Type B pancreatic cell (in vitro differentiated cells): ENCODE measurements around the gene ABCB6. TPM values are rescaled to one million over a fixed set of nuclear protein-coding genes. Genes with fewer than 3 reads are reported as not detected.
"Not testable (repeated sequence)": the region's sequence is repeated elsewhere in the genome, so short reads cannot be mapped to it uniquely, and the experiment has no call there.

Experiments used
- DNase-seq: peaks from one replicate; pipeline ENCODE4 v3.0.0; 2021; ENCODE audit warnings: mixed read lengths; ENCODE audit not compliant: unreplicated experiment; ENCODE audit errors: extremely low spot score
- H3K27ac Mint-ChIP-seq: 2 replicates; pipeline ENCODE4 v1.8.0; 2021; ENCODE audit warnings: mild to moderate bottlenecking, mixed read lengths
- H3K27me3 Mint-ChIP-seq: 2 replicates; pipeline ENCODE4 v1.8.0; 2021; ENCODE audit warnings: mixed read lengths
- H3K36me3 Mint-ChIP-seq: 2 replicates; pipeline ENCODE4 v1.8.0; 2021; ENCODE audit warnings: mixed read lengths
- H3K4me1 Mint-ChIP-seq: one replicate; pipeline ENCODE4 v1.8.0; 2021; ENCODE audit warnings: mixed read lengths; ENCODE audit not compliant: unreplicated experiment
- H3K4me3 Mint-ChIP-seq: 2 replicates; pipeline ENCODE4 v1.8.0; 2021; ENCODE audit warnings: mild to moderate bottlenecking, mixed read lengths
- H3K9me3 Mint-ChIP-seq: 2 replicates; pipeline ENCODE4 v1.8.0; 2021; ENCODE audit warnings: mixed read lengths
- long read RNA-seq: library from polyadenylated mRNA; unstranded; transcript quantifications from one replicate; pipeline ENCODE4 v2.0.0, GENCODE V29; 2020
- total RNA-seq: library from RNA; stranded (reverse); gene quantifications from 2 replicates; pipeline ENCODE4 v1.2.1, GENCODE V29; 2021; ENCODE audit warnings: low replicate concordance
- TF ChIP-seq, protein P1 (sequence below): fragments of 200-600 bp; sonication (generic); conservative IDR thresholded peaks from 2 replicates; pipeline ENCODE4 v1.5.0; 2021; ENCODE audit warnings: antibody characterized with exemption, mild to moderate bottlenecking

Gene ABCB6
- 40.4 and 70.7 TPM in 2 replicates for total RNA-seq
- long read RNA-seq, transcript ABCB6-202 (18 exons, 2,878 nt) = minor isoform, 6 of 112 reads
- long read RNA-seq, transcript ABCB6-201 (19 exons, 3,045 nt) = major isoform, 72 of 112 reads
- long read RNA-seq, partial matches to known transcripts = 12 of 112 reads
- long read RNA-seq, other reads (novel, unspliced or antisense) = 22 of 112 reads

DNA sequence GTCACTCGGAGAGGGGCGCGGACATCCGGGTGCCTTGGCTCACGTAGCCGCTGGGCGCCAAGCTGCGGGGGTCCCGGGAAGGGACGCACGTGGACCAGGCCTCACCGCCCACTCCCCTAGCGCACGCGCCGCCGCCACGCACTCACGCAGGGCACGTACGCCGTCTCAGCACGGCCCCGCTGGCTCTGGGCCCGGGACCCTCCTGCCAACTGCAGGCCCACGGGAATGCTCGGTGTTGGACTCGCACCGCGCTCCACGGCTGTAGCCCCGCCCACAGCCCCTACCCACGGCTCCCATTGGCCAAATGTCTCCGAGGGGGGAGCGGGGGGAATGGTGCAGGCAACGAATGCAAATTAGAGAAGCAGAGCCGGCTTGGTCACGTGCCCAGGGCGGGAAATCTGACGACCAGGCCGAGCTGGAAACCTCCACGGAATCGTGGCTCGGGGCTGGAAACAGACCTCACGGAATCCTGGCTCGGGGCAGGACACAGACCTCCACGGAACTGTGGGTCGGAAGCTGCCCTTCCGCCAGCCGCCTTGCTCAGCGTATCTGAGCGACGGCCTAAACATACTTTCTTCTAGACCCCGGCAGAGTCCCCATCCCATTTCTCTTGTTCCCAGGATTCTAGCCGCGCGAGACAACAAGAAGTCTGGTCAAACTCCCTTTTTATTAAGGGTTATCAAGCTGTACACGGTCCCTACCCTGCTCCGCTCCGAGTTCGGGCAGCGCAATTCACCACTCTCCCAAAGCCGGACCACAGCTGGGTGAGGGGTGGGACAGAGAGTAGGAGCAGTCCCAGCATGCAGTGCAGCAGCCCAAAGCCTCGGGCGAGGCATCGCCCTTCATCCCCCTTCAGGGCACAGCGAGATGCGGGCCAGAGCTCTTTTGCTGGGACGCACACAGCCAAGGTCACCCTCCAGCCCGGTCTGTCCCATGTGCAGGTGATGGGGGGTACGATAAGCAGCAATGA lies at the start of gene ABCB6:
Gene ABCB6, minus strand, starts transcription at position 227 of the 970 bp plus-strand sequence. CDS start 285 bp downstream, outside the sequence.
- peaks cover 8% of the 10 kb centered on the region for H3K36me3 Mint-ChIP-seq
- peaks cover 18% of the 10 kb centered on the region for H3K4me1 Mint-ChIP-seq
- no peaks in the 10 kb centered on the region for H3K27me3 Mint-ChIP-seq
- H3K9me3 Mint-ChIP-seq = no peaks in the 10 kb centered on the region
- peak within 1 kb of the TSS; percentile 99 for H3K27ac Mint-ChIP-seq
- TF ChIP-seq, protein P1, sequence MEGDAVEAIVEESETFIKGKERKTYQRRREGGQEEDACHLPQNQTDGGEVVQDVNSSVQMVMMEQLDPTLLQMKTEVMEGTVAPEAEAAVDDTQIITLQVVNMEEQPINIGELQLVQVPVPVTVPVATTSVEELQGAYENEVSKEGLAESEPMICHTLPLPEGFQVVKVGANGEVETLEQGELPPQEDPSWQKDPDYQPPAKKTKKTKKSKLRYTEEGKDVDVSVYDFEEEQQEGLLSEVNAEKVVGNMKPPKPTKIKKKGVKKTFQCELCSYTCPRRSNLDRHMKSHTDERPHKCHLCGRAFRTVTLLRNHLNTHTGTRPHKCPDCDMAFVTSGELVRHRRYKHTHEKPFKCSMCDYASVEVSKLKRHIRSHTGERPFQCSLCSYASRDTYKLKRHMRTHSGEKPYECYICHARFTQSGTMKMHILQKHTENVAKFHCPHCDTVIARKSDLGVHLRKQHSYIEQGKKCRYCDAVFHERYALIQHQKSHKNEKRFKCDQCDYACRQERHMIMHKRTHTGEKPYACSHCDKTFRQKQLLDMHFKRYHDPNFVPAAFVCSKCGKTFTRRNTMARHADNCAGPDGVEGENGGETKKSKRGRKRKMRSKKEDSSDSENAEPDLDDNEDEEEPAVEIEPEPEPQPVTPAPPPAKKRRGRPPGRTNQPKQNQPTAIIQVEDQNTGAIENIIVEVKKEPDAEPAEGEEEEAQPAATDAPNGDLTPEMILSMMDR = no peak
- H3K4me3 Mint-ChIP-seq = peak within 1 kb of the TSS; percentile 95
- DNase-seq = peak; percentile 94

DNA sequence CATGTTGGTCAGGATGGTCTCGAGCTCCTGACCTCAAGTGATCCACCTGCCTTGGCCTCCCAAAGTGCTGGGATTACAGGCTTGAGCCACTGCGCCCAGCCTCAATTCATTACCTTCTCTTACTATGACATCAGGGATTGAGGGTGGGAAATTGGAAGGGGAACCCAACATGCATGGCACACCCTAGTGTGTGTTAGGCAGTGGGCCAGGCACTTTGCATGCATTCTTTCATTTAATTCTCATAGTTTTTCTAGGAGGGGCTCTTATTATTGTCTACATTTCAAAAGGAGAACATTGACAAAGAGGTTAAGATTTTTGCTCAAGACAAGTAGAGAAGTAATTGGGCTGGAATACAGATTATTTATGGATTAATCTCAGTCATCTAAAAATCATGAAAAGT lies 49.5 kb upstream of the ABCB6 start:
- H3K4me3 Mint-ChIP-seq = no peak overlapping the region

GRCh38 chr2:219266886-219267285 lies 48.1 kb upstream of the ABCB6 start:
- no peaks in the 10 kb centered on the region for H3K36me3 Mint-ChIP-seq

More for the DNA sequence above, 49.5 kb upstream of the ABCB6 start:
- H3K4me1 Mint-ChIP-seq = peaks cover 5% of the 10 kb centered on the region
- peak overlapping the region; percentile 83 for H3K27ac Mint-ChIP-seq
- no peaks in the 10 kb centered on the region for H3K36me3 Mint-ChIP-seq
- TF ChIP-seq, protein P1 = no peak
- DNase-seq = no peak
- H3K27me3 Mint-ChIP-seq = peaks cover 40% of the 10 kb centered on the region
- H3K9me3 Mint-ChIP-seq = no peaks in the 10 kb centered on the region

GRCh38 chr2:219266232-219266631 lies 47.5 kb upstream of the ABCB6 start:
- Mint-ChIP-seq H3K27ac (peak overlapping the region; percentile 29), H3K9me3 (no peaks in the 10 kb centered on the region), H3K36me3 (no peaks in the 10 kb centered on the region), H3K4me3 (no peak overlapping the region), H3K4me1 (peaks cover 5% of the 10 kb centered on the region), H3K27me3 (peaks cover 45% of the 10 kb centered on the region)
- DNase-seq = no peak
- TF ChIP-seq, protein P1 = no peak

More at GRCh38 chr2:219266886-219267285, 48.1 kb upstream of the ABCB6 start:
- H3K27ac Mint-ChIP-seq = no peak overlapping the region
- H3K9me3 Mint-ChIP-seq = no peaks in the 10 kb centered on the region
- H3K4me3 Mint-ChIP-seq = no peak overlapping the region
- TF ChIP-seq, protein P1 = no peak
- no peak for DNase-seq
- peaks cover 43% of the 10 kb centered on the region for H3K27me3 Mint-ChIP-seq
- peaks cover 5% of the 10 kb centered on the region for H3K4me1 Mint-ChIP-seq

GRCh38 chr2:219261024-219261855 lies 42.5 kb upstream of the ABCB6 start:
- DNase-seq = no peak
- Mint-ChIP-seq H3K27ac (peak overlapping the region; percentile 9), H3K27me3 (peaks cover 57% of the 10 kb centered on the region), H3K4me3 (no peak overlapping the region), H3K36me3 (no peaks in the 10 kb centered on the region), H3K9me3 (no peaks in the 10 kb centered on the region), H3K4me1 (no peaks in the 10 kb centered on the region)
- TF ChIP-seq, protein P1 = no peak

GRCh38 chr2:219258942-219259341 lies 40.2 kb upstream of the ABCB6 start:
- H3K27me3 Mint-ChIP-seq = peaks cover 70% of the 10 kb centered on the region
- H3K4me1 Mint-ChIP-seq, DNase-seq, H3K9me3 Mint-ChIP-seq, H3K27ac Mint-ChIP-seq, H3K4me3 Mint-ChIP-seq, H3K36me3 Mint-ChIP-seq: not testable (repeated sequence)
